ENCODE data around the gene HOXB8.

Gene HOXB8

DNA sequence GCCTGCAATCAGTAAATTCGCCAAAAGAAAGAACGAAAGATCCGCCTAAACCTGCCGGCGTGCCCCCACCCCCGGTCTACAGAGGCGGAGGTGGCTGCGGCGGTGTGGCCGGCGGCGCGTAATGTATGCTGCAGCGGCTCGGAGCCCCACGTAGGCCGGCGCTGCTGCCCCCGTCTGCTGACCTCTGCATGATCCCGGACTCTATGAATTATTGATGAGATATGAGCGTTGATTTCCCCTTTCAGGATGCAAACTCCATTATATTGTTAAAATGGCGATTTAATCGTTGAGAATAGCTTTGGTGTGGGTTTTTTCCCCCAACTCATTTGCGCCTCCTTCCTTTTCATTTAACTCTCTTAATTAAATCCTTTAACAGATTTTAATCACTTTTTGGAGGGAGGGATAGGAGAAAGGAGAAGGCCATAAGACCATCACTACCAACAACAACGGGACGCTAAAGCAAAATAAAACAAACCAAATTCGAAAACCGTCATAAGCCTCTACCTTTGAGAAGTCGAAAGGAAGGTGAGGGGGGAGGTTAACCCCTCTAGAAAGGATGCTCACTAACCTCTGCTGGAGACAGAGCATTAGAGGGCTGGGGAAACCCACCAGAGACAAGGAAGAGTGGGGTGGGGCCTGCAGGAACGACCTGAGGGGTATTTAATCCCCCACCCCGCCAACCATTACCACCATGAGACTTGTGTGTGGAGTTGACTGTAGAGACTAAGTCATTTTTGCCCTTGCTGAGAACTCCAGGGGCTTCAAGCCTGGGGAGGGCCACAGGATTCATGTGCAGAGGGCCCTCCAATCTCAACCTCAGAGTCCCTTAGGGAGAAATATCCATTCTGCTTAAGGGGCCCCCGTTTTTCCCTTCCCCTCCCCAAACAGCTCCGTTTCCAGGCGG, 28.5 kb downstream of the HOXB8 start:
- no peaks in the 10 kb centered on the region for H4K20me1 ChIP-seq (ENCODE audit: insufficient read depth)
- TF ChIP-seq, protein P1, sequence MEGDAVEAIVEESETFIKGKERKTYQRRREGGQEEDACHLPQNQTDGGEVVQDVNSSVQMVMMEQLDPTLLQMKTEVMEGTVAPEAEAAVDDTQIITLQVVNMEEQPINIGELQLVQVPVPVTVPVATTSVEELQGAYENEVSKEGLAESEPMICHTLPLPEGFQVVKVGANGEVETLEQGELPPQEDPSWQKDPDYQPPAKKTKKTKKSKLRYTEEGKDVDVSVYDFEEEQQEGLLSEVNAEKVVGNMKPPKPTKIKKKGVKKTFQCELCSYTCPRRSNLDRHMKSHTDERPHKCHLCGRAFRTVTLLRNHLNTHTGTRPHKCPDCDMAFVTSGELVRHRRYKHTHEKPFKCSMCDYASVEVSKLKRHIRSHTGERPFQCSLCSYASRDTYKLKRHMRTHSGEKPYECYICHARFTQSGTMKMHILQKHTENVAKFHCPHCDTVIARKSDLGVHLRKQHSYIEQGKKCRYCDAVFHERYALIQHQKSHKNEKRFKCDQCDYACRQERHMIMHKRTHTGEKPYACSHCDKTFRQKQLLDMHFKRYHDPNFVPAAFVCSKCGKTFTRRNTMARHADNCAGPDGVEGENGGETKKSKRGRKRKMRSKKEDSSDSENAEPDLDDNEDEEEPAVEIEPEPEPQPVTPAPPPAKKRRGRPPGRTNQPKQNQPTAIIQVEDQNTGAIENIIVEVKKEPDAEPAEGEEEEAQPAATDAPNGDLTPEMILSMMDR (conservative IDR thresholded peaks at IDR 0.05; ENCODE audit: low read depth, low read length): no peak
- peaks cover 3% of the 10 kb centered on the region; the same call in 1 of the 2 replicates for H3K27me3 ChIP-seq (ENCODE audit: insufficient read depth, low read depth)
- no peak overlapping the region; the same call in 1 of the 2 replicates for H2AFZ ChIP-seq (ENCODE audit: low read depth)
- no peaks in the 10 kb centered on the region for H3K36me3 ChIP-seq (ENCODE audit: insufficient read depth)
- no peak overlapping the region for H3K9ac ChIP-seq
- H3K4me3 ChIP-seq (IDR thresholded peaks at IDR 0.05; ENCODE audit: insufficient read depth, low read depth, low read length): no peak overlapping the region
- H3K27ac ChIP-seq: no peak overlapping the region
- no peaks in the 10 kb centered on the region for H3K79me2 ChIP-seq (ENCODE audit: insufficient read depth, low read depth)
- H3K4me1 ChIP-seq (ENCODE audit: low read depth, poor library complexity, severe bottlenecking): no peaks in the 10 kb centered on the region
- no peak overlapping the region for H3K4me2 ChIP-seq

DNA sequence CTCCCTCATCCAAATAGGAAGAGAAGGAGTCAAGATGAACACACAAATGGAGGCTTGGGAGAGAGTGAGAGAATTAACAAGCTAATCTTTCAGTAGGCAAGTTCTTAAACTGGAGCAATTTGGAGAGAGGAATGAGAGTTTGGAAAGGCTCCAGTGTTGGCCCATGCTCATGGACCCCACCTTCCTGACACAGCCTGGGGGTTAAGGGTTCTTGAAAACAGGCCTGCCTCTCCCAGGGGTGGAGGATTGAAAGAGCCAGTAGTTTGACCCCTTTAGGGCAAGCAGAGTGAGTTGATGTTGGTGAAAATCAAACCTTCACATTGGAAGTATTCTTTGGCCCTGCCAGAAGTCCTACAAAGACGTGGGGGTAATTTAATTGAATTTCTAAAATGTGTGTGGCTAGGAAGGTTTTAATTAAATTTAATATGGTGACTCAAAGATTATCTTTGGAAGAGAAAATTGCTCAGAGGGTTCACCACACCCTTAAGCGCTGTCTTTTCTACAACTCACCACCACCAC, 30.8 kb downstream of the HOXB8 start:
- TF ChIP-seq, protein P1 (conservative IDR thresholded peaks at IDR 0.05; ENCODE audit: low read depth, low read length): no peak
- Histone ChIP-seq H3K4me3 (IDR thresholded peaks at IDR 0.05; ENCODE audit: insufficient read depth, low read depth, low read length) (no peak overlapping the region), H3K4me1 (ENCODE audit: low read depth, poor library complexity, severe bottlenecking) (no peaks in the 10 kb centered on the region), H2AFZ (ENCODE audit: low read depth) (no peak overlapping the region), H3K27me3 (ENCODE audit: insufficient read depth, low read depth) (peaks cover 3% of the 10 kb centered on the region; the same call in 1 of the 2 replicates), H4K20me1 (ENCODE audit: insufficient read depth) (no peaks in the 10 kb centered on the region), H3K36me3 (ENCODE audit: insufficient read depth) (no peaks in the 10 kb centered on the region), H3K9ac (no peak overlapping the region), H3K27ac (no peak overlapping the region), H3K79me2 (ENCODE audit: insufficient read depth, low read depth) (no peaks in the 10 kb centered on the region), H3K4me2 (no peak overlapping the region)

DNA sequence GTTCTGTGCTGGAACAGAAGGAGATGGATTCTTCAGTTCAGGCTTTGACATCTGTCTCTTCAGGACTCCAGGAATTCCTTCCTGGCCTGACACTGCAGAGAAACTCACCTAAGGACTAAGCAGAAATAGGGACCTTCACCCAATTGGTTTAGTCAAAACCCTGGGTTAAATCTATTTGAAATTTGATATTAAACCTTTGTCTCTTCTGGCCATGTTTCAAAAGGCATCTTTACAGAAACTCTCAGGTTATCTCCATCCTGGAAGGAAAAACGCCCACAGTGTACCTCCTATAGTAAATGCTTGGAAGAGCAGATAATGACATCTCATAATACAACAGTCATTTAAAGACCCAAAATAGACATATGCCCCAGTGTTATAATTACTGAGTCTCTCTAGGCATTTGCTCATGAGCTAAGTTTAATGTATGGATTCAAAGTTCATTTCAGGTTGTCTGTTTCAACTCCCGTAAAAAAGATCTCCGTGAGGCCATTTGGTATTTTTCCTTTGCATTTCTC, 31.3 kb downstream of the HOXB8 start:
- H3K9ac ChIP-seq: no peak overlapping the region
- H3K79me2 ChIP-seq (ENCODE audit: insufficient read depth, low read depth): no peaks in the 10 kb centered on the region
- no peaks in the 10 kb centered on the region for H3K4me1 ChIP-seq (ENCODE audit: low read depth, poor library complexity, severe bottlenecking)
- TF ChIP-seq, protein P1 (conservative IDR thresholded peaks at IDR 0.05; ENCODE audit: low read depth, low read length): no peak
- no peak overlapping the region for H2AFZ ChIP-seq (ENCODE audit: low read depth)
- no peaks in the 10 kb centered on the region for H3K36me3 ChIP-seq (ENCODE audit: insufficient read depth)
- H3K4me2 ChIP-seq: no peak overlapping the region
- no peak overlapping the region for H3K27ac ChIP-seq
- no peak overlapping the region for H3K4me3 ChIP-seq (IDR thresholded peaks at IDR 0.05; ENCODE audit: insufficient read depth, low read depth, low read length)
- H4K20me1 ChIP-seq (ENCODE audit: insufficient read depth): no peaks in the 10 kb centered on the region
- H3K27me3 ChIP-seq (ENCODE audit: insufficient read depth, low read depth): peaks cover 3% of the 10 kb centered on the region; the same call in 1 of the 2 replicates

DNA sequence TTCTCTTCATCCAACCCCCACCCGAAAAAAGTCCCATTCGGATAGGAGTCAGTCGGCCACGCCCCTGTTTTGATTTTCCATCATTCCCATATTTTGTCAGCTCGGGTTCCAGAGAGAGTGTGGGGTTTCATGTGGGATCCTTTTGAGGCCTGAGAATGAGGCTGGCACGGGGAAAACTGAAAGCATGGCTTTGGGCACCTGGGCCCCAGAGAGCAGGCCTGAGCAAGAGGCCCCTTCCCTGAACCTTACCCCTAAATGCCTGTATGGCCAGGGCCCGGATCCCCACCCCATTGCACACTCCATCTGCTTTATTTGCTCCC, 32.4 kb downstream of the HOXB8 start:
- Histone ChIP-seq H3K4me3 (IDR thresholded peaks at IDR 0.05; ENCODE audit: insufficient read depth, low read depth, low read length) (no peak overlapping the region), H3K27ac (no peak overlapping the region), H3K36me3 (ENCODE audit: insufficient read depth) (no peaks in the 10 kb centered on the region), H3K27me3 (ENCODE audit: insufficient read depth, low read depth) (peaks cover 3% of the 10 kb centered on the region; the same call in 1 of the 2 replicates), H3K4me2 (no peak overlapping the region), H4K20me1 (ENCODE audit: insufficient read depth) (no peaks in the 10 kb centered on the region), H3K4me1 (ENCODE audit: low read depth, poor library complexity, severe bottlenecking) (no peaks in the 10 kb centered on the region), H2AFZ (ENCODE audit: low read depth) (no peak overlapping the region), H3K79me2 (ENCODE audit: insufficient read depth, low read depth) (no peaks in the 10 kb centered on the region), H3K9ac (no peak overlapping the region)
- TF ChIP-seq, protein P1 (conservative IDR thresholded peaks at IDR 0.05; ENCODE audit: low read depth, low read length): no peak

Data from KMS-11 (cell line).